ENCODE results near the gene ANTXR1. TPM values are rescaled to one million over a fixed set of nuclear protein-coding genes. Genes with fewer than 3 reads are reported as not detected.

Gene ANTXR1
- total RNA-seq, 1 donor from 2014 or later, result not detected

DNA sequence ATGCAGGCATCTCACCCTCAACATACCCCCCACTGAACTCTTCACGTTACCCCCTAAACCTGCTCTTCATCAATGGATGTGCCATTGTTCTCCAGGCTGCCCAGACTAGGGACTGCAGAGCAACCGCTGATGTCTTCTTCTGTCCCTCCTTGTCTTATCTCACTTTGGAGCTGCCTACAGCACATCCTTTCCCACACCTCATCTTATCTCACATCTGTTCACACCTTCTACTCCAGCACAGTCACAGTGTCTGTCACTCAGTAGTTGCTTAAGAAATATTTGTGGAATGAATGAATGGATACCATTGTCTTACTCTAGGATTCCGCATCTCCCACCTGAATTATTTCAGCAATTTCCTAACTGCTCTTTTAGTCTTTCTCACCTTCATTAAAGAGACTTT is 144.5 kb downstream of the ANTXR1 start:
- Mint-ChIP-seq H3K4me3 (no peak overlapping the region), H3K9me3 (no peaks in the 10 kb centered on the region), H3K4me1 (no peaks in the 10 kb centered on the region), H3K27ac (no peak overlapping the region), H3K36me3 (ENCODE audit: low read depth) (no peaks in the 10 kb centered on the region), H3K27me3 (peaks cover 11% of the 10 kb centered on the region)
- no peak for DNase-seq
- intact Hi-C loops (cut with micrococcal nuclease), result no loop called here
- ATAC-seq (ENCODE audit: low read depth), result no peak
- TF ChIP-seq, protein P1, sequence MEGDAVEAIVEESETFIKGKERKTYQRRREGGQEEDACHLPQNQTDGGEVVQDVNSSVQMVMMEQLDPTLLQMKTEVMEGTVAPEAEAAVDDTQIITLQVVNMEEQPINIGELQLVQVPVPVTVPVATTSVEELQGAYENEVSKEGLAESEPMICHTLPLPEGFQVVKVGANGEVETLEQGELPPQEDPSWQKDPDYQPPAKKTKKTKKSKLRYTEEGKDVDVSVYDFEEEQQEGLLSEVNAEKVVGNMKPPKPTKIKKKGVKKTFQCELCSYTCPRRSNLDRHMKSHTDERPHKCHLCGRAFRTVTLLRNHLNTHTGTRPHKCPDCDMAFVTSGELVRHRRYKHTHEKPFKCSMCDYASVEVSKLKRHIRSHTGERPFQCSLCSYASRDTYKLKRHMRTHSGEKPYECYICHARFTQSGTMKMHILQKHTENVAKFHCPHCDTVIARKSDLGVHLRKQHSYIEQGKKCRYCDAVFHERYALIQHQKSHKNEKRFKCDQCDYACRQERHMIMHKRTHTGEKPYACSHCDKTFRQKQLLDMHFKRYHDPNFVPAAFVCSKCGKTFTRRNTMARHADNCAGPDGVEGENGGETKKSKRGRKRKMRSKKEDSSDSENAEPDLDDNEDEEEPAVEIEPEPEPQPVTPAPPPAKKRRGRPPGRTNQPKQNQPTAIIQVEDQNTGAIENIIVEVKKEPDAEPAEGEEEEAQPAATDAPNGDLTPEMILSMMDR (IDR thresholded peaks at IDR 0.05), result no peak
- ChIA-PET CTCF (no interaction called here), POLR2A (no interaction called here)

DNA sequence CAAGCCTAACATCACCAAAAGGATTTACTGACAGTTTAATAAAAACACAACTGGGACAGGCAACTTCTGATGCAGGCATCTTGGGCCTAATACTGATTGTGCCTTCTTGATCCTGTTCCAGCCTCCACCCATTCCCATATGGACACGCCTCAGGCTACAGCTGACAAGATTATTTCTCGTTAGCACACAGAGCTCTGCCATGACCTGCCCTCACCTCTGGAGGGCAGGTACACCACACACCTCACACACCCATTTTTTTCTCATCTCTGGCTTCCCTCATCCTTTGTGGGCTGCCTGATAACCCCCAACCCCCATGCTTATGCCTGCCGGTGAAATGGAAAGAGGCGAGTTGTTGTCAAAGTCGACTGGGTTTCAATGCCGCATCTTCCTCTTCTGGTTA is 147.0 kb downstream of the ANTXR1 start:
- Mint-ChIP-seq H3K27me3 (peaks cover 3% of the 10 kb centered on the region), H3K36me3 (ENCODE audit: low read depth) (no peaks in the 10 kb centered on the region), H3K27ac (no peak overlapping the region), H3K4me1 (peaks cover 8% of the 10 kb centered on the region), H3K9me3 (no peaks in the 10 kb centered on the region), H3K4me3 (no peak overlapping the region)
- no peak for ATAC-seq (ENCODE audit: low read depth)
- TF ChIP-seq, protein P1 (IDR thresholded peaks at IDR 0.05), result no peak
- intact Hi-C loops (cut with micrococcal nuclease), result no loop called here
- ChIA-PET POLR2A (no interaction called here), CTCF (no interaction called here)
- no peak for DNase-seq

DNA sequence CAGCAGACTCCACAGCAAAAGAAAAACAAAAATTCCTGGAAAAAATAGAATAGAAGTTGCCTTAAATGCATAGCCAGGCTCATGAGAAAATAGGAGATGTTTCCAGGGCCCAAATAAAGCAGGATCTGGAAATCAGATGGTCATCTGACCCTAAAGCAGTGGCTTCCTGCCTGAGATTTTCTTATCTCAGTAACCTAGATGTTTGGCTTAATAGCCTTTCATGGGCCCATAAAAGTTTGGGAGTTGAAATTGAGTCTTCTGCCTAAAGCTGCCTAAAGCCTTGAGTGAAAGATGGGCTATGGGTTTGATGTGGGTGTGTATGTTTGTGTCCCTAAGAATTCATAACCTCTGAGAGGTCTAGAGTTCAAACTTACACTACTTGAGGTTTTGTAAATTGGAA is 149.1 kb downstream of the ANTXR1 start:
- Mint-ChIP-seq H3K36me3 (ENCODE audit: low read depth) (no peaks in the 10 kb centered on the region), H3K9me3 (no peaks in the 10 kb centered on the region), H3K4me3 (no peak overlapping the region), H3K27me3 (peaks cover 13% of the 10 kb centered on the region), H3K27ac (no peak overlapping the region), H3K4me1 (peaks cover 8% of the 10 kb centered on the region)
- no peak for ATAC-seq (ENCODE audit: low read depth)
- CTCF ChIA-PET, result no interaction called here
- POLR2A ChIA-PET, result no interaction called here
- TF ChIP-seq, protein P1 (IDR thresholded peaks at IDR 0.05), result no peak
- intact Hi-C loops (cut with micrococcal nuclease), result no loop called here
- DNase-seq, result no peak

DNA sequence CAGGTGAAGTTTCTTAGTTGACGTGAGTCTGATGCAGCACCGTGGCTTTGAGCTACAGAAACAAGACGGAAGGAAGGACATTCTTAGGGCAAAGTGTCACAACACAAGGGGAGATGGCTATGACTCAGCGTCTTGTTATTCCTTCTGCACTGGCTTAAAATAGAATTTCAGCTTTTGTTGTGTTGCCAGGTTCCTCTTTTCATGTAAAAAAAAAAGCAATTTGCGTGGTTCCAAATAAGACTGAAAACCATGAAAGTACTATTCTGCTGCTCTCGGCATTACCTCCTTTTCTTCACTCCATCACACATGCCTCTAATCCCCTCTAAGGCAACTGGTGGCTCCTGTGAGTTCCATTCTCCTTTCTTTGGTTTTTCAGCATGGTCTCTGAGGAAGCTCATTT is 150.1 kb downstream of the ANTXR1 start:
- ATAC-seq (ENCODE audit: low read depth) (peak; percentile 40), DNase-seq (no peak)
- CTCF ChIA-PET, result interaction anchor here (0.6 kb wide), 1 partner anchor 24 kb away, joined by 5 read pairs; no protein-coding TSS in a partner anchor
- Mint-ChIP-seq H3K27me3 (peaks cover 15% of the 10 kb centered on the region), H3K4me1 (peaks cover 8% of the 10 kb centered on the region), H3K27ac (no peak overlapping the region), H3K4me3 (no peak overlapping the region), H3K9me3 (no peaks in the 10 kb centered on the region), H3K36me3 (ENCODE audit: low read depth) (no peaks in the 10 kb centered on the region)
- POLR2A ChIA-PET, result no interaction called here
- TF ChIP-seq, protein P1 (IDR thresholded peaks at IDR 0.05), result no peak
- intact Hi-C loops (cut with micrococcal nuclease), result no loop called here

DNA sequence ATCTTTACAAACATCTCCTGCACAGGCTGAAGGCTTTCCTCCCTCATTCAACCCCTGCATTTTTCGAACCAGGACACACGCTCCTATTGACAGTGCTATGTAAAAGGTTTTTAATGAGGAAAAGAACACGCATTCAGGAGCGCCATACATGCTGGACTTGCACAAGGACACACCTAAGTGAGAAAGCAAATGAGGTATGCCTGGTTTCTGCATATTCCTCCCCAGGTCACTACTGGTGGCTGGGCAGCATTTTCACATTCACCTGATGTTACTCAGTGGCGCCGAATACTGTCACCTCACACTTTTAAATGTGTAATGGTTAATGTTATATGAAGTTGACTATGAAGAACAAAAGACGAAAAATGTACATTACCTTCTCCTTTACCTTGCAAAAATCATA is 150.6 kb downstream of the ANTXR1 start:
- intact Hi-C loops (cut with micrococcal nuclease), result no loop called here
- TF ChIP-seq, protein P1 (IDR thresholded peaks at IDR 0.05), result no peak
- DNase-seq, result no peak
- POLR2A ChIA-PET, result no interaction called here
- Mint-ChIP-seq H3K9me3 (no peaks in the 10 kb centered on the region), H3K27me3 (peaks cover 20% of the 10 kb centered on the region), H3K36me3 (ENCODE audit: low read depth) (no peaks in the 10 kb centered on the region), H3K4me1 (peaks cover 8% of the 10 kb centered on the region), H3K27ac (no peak overlapping the region), H3K4me3 (no peak overlapping the region)
- no peak for ATAC-seq (ENCODE audit: low read depth)
- CTCF ChIA-PET, result interaction anchor here (0.6 kb wide), 1 partner anchor 25 kb away, joined by 5 read pairs; no protein-coding TSS in a partner anchor

All from activated B cell treated with CpG ODN at 0.5 μM for 24 hours (primary cell).